ENCODE data around the gene ERCC8. TPM values are rescaled to one million over a fixed set of nuclear protein-coding genes. Genes with fewer than 3 reads are reported as not detected.

Gene ERCC8
- total and polyA plus RNA-seq, 2 experiments from 2014 or later, result 21.6 to 53.9 TPM

DNA sequence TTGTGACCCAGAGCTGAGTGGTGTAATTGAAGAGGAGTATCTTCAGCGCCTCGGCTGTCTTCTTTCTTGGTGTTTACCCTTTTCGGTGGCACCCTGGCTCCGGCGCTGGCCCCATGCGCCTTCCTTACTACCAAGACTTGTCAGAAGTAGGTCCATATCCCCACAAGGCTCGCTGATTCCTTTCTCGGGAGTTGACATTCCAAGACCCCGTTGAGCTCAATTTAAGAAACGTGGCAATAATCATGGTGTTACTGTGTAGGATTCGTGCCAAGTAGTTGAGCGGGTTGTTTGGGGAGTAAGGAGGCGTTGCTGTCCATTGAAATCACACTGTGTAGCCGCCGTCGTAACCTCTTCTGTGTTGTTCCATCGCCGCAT lies 930 bp upstream of the ERCC8 start:
- TF ChIP-seq POLR2AphosphoS5 (IDR thresholded peaks at IDR 0.05; ENCODE audit: low read depth) (no peak), ZNF331 (CRISPR knock-in tag; IDR thresholded peaks at IDR 0.05; ENCODE audit: low read depth) (no peak), STAT1 (IDR thresholded peaks at IDR 0.05; ENCODE audit: unreplicated experiment) (no peak), ZNF114 (CRISPR knock-in tag; IDR thresholded peaks at IDR 0.05) (no peak), CREB1 (CRISPR knock-in tag; IDR thresholded peaks at IDR 0.05; ENCODE audit: low read depth) (no peak), NANOG (IDR thresholded peaks at IDR 0.05; ENCODE audit: borderline replicate concordance) (no peak)
- TF ChIP-seq, protein P1, sequence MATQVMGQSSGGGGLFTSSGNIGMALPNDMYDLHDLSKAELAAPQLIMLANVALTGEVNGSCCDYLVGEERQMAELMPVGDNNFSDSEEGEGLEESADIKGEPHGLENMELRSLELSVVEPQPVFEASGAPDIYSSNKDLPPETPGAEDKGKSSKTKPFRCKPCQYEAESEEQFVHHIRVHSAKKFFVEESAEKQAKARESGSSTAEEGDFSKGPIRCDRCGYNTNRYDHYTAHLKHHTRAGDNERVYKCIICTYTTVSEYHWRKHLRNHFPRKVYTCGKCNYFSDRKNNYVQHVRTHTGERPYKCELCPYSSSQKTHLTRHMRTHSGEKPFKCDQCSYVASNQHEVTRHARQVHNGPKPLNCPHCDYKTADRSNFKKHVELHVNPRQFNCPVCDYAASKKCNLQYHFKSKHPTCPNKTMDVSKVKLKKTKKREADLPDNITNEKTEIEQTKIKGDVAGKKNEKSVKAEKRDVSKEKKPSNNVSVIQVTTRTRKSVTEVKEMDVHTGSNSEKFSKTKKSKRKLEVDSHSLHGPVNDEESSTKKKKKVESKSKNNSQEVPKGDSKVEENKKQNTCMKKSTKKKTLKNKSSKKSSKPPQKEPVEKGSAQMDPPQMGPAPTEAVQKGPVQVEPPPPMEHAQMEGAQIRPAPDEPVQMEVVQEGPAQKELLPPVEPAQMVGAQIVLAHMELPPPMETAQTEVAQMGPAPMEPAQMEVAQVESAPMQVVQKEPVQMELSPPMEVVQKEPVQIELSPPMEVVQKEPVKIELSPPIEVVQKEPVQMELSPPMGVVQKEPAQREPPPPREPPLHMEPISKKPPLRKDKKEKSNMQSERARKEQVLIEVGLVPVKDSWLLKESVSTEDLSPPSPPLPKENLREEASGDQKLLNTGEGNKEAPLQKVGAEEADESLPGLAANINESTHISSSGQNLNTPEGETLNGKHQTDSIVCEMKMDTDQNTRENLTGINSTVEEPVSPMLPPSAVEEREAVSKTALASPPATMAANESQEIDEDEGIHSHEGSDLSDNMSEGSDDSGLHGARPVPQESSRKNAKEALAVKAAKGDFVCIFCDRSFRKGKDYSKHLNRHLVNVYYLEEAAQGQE (IDR thresholded peaks at IDR 0.05; ENCODE audit: unreplicated experiment), result no peak
- TF ChIP-seq, protein P2, sequence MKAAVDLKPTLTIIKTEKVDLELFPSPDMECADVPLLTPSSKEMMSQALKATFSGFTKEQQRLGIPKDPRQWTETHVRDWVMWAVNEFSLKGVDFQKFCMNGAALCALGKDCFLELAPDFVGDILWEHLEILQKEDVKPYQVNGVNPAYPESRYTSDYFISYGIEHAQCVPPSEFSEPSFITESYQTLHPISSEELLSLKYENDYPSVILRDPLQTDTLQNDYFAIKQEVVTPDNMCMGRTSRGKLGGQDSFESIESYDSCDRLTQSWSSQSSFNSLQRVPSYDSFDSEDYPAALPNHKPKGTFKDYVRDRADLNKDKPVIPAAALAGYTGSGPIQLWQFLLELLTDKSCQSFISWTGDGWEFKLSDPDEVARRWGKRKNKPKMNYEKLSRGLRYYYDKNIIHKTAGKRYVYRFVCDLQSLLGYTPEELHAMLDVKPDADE (IDR thresholded peaks at IDR 0.05), result no peak
- TF ChIP-seq, protein P3, sequence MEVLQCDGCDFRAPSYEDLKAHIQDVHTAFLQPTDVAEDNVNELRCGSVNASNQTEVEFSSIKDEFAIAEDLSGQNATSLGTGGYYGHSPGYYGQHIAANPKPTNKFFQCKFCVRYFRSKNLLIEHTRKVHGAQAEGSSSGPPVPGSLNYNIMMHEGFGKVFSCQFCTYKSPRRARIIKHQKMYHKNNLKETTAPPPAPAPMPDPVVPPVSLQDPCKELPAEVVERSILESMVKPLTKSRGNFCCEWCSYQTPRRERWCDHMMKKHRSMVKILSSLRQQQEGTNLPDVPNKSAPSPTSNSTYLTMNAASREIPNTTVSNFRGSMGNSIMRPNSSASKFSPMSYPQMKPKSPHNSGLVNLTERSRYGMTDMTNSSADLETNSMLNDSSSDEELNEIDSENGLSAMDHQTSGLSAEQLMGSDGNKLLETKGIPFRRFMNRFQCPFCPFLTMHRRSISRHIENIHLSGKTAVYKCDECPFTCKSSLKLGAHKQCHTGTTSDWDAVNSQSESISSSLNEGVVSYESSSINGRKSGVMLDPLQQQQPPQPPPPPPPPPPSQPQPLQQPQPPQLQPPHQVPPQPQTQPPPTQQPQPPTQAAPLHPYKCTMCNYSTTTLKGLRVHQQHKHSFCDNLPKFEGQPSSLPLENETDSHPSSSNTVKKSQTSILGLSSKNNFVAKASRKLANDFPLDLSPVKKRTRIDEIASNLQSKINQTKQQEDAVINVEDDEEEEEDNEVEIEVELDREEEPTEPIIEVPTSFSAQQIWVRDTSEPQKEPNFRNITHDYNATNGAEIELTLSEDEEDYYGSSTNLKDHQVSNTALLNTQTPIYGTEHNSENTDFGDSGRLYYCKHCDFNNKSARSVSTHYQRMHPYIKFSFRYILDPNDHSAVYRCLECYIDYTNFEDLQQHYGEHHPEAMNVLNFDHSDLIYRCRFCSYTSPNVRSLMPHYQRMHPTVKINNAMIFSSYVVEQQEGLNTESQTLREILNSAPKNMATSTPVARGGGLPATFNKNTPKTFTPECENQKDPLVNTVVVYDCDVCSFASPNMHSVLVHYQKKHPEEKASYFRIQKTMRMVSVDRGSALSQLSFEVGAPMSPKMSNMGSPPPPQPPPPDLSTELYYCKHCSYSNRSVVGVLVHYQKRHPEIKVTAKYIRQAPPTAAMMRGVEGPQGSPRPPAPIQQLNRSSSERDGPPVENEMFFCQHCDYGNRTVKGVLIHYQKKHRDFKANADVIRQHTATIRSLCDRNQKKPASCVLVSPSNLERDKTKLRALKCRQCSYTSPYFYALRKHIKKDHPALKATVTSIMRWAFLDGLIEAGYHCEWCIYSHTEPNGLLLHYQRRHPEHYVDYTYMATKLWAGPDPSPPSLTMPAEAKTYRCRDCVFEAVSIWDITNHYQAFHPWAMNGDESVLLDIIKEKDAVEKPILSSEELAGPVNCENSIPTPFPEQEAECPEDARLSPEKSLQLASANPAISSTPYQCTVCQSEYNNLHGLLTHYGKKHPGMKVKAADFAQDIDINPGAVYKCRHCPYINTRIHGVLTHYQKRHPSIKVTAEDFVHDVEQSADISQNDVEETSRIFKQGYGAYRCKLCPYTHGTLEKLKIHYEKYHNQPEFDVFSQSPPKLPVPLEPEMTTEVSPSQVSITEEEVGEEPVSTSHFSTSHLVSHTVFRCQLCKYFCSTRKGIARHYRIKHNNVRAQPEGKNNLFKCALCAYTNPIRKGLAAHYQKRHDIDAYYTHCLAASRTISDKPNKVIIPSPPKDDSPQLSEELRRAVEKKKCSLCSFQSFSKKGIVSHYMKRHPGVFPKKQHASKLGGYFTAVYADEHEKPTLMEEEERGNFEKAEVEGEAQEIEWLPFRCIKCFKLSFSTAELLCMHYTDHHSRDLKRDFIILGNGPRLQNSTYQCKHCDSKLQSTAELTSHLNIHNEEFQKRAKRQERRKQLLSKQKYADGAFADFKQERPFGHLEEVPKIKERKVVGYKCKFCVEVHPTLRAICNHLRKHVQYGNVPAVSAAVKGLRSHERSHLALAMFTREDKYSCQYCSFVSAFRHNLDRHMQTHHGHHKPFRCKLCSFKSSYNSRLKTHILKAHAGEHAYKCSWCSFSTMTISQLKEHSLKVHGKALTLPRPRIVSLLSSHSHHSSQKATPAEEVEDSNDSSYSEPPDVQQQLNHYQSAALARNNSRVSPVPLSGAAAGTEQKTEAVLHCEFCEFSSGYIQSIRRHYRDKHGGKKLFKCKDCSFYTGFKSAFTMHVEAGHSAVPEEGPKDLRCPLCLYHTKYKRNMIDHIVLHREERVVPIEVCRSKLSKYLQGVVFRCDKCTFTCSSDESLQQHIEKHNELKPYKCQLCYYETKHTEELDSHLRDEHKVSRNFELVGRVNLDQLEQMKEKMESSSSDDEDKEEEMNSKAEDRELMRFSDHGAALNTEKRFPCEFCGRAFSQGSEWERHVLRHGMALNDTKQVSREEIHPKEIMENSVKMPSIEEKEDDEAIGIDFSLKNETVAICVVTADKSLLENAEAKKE (CRISPR knock-in tag; IDR thresholded peaks at IDR 0.05), result no peak
- H3K4me1 Mint-ChIP-seq, result peaks cover 2% of the 10 kb centered on the region; the same call in 1 of the 3 replicates
- H3K27ac Mint-ChIP-seq, result no peak overlapping the region
- H3K27me3 Mint-ChIP-seq (ENCODE audit: insufficient read depth, low read depth, poor library complexity), result peaks cover 5% of the 10 kb centered on the region
- ATAC-seq (peak; percentile 57), DNase-seq (ENCODE audit: low spot score) (peak; percentile 55)
- Histone ChIP-seq H3K4me2 (peak overlapping the region; percentile 89), H3K4me1 (ENCODE audit: insufficient read depth) (peaks cover 4% of the 10 kb centered on the region), H2AFZ (peak overlapping the region; percentile 93), H3F3A (replicated peaks; ENCODE audit: low read depth) (no peaks in the 10 kb centered on the region), H3K36me3 (ENCODE audit: insufficient read depth) (no peaks in the 10 kb centered on the region), H3K27me3 (ENCODE audit: insufficient read depth) (peaks cover 10% of the 10 kb centered on the region; the same call in 1 of the 2 replicates), H3K27ac (ENCODE audit: low read depth) (no peak overlapping the region), H3K9me2 (ENCODE audit: insufficient read depth) (no peaks in the 10 kb centered on the region), H3K79me2 (replicated peaks; ENCODE audit: insufficient read depth) (peaks cover 85% of the 10 kb centered on the region), H3K4me3 (peak overlapping the region; percentile 93), H4K20me1 (replicated peaks; ENCODE audit: insufficient read depth) (peaks cover 9% of the 10 kb centered on the region)
- H3K4me3 Mint-ChIP-seq, result no peak overlapping the region
- no peaks in the 10 kb centered on the region for H3K9me3 Mint-ChIP-seq
- H3K36me3 Mint-ChIP-seq (ENCODE audit: low read depth), result peaks cover 9% of the 10 kb centered on the region; the same call in 2 of the 3 replicates

All from GM23338 (cell line).